ENCODE measurements around the gene ACYP2.
"Not testable (repeated sequence)": the region's sequence is repeated elsewhere in the genome, so short reads cannot be mapped to it uniquely, and the experiment has no call there.

ACYP2 gene

GRCh38 chr2:54086157-54086556, 29.3 kb upstream of the ACYP2 start:
- H3K27ac ChIP-seq, result no peak overlapping the region

GRCh38 chr2:54088191-54088634, 27.2 kb upstream of the ACYP2 start:
- H3K27ac ChIP-seq, result no peak overlapping the region

More at GRCh38 chr2:54086157-54086556, 29.3 kb upstream of the ACYP2 start:
- no peak for TF ChIP-seq CTCF (conservative IDR thresholded peaks at IDR 0.05)

GRCh38 chr2:54088719-54089118, 26.7 kb upstream of the ACYP2 start:
- H3K27ac ChIP-seq, result no peak overlapping the region
- TF ChIP-seq CTCF (conservative IDR thresholded peaks at IDR 0.05), result no peak

More at GRCh38 chr2:54088191-54088634, 27.2 kb upstream of the ACYP2 start:
- no peak for TF ChIP-seq CTCF (conservative IDR thresholded peaks at IDR 0.05)

- no peak overlapping the region for H3K27ac ChIP-seq
- TF ChIP-seq CTCF (conservative IDR thresholded peaks at IDR 0.05), result no peak
Observed at GRCh38 chr2:54090521-54091117, 24.8 kb upstream of the ACYP2 start.

GRCh38 chr2:54092940-54093339, 22.5 kb upstream of the ACYP2 start:
- TF ChIP-seq CTCF (conservative IDR thresholded peaks at IDR 0.05), result no peak
- H3K27ac ChIP-seq, result no peak overlapping the region

GRCh38 chr2:54095406-54095805, 20.0 kb upstream of the ACYP2 start:
- H3K27ac ChIP-seq, result not testable (repeated sequence)

GRCh38 chr2:54096141-54096540, 19.3 kb upstream of the ACYP2 start:
- H3K27ac ChIP-seq, result not testable (repeated sequence)

GRCh38 chr2:54097124-54097523, 18.3 kb upstream of the ACYP2 start:
- no peak for TF ChIP-seq CTCF (conservative IDR thresholded peaks at IDR 0.05)
- no peak overlapping the region for H3K27ac ChIP-seq

- no peak overlapping the region for H3K27ac ChIP-seq
- TF ChIP-seq CTCF (conservative IDR thresholded peaks at IDR 0.05), result no peak
Observed at GRCh38 chr2:54099370-54099769, 16.0 kb upstream of the ACYP2 start.

Measured in VCaP (cell line).